Erythroblast (primary cell): ENCODE measurements around the gene CDH11.

Experiments used
- DNase-seq, 2 experiments: peaks; one replicate each; lab custom pipeline; 2025; lab: John Stamatoyannopoulos, UW
- GATA1 ChIP-seq: IDR thresholded peaks from 2 replicates; pipeline ENCODE4 v1.6.1; 2011; ENCODE audit warnings: low read depth, mild to moderate bottlenecking, control low read depth, low read length, moderate library complexity
- POLR2A ChIP-seq: IDR thresholded peaks from 2 replicates; pipeline ENCODE4 v1.6.1; 2011; ENCODE audit warnings: mild to moderate bottlenecking, low read length

The CDH11 gene

GRCh38 chr16:64977206-64977920 is 144.5 kb downstream of the CDH11 start:
- DNase-seq: no peak
- TF ChIP-seq GATA1 (no peak), POLR2A (no peak)

GRCh38 chr16:64975821-64976220 is 146.0 kb downstream of the CDH11 start:
- TF ChIP-seq GATA1 (no peak), POLR2A (no peak)
- DNase-seq: no peak

DNA sequence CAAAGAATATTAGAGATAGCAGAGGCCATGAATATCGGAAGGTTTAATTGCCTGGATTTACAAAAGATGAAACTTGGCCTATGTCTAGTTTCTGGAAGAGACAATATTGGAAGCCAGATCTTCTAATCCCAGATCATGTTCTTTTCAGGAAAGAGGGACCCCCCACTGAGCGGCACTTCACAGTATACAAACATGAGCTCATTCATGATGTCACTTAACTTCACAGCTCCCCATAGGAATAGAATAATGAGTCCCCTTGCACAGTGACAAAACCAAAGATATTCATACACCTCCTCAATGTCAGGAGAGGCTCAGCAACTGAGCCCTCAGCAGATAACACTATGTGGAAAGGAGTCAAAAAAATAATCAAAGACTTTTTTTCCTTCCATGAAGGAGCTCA is 147.5 kb downstream of the CDH11 start:
- no peak for DNase-seq
- no peak for TF ChIP-seq GATA1
- TF ChIP-seq POLR2A: no peak

- TF ChIP-seq POLR2A: no peak
- no peak for TF ChIP-seq GATA1
- DNase-seq: no peak
These were observed 148.7 kb downstream of the CDH11 start for GRCh38 chr16:64973171-64973570.

- TF ChIP-seq GATA1 (no peak), POLR2A (no peak)
- no peak for DNase-seq
These were observed 150.7 kb downstream of the CDH11 start for GRCh38 chr16:64971171-64971570.

- no peak for DNase-seq
- TF ChIP-seq POLR2A (no peak), GATA1 (no peak)
These were observed 152.6 kb downstream of the CDH11 start for GRCh38 chr16:64969221-64969620.

DNA sequence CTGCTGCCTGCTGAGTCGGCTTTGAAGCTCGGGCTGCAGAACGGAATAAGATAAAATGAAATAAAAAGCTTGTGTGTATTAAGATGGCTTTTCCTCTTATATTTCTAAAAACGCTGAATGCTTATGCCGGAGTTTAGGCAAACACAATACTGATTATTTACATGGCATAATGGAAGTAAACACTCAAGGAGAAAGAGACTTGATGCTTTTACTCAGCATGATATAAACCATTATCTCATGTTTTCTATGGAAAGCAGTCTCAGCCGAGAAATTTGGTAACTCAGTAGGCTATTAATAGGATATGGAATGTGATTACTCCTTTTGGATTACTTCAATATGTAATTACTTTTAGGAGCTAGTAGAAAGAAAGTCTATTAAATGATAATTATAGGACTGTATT is 153.3 kb downstream of the CDH11 start:
- TF ChIP-seq POLR2A (no peak), GATA1 (no peak)
- DNase-seq: no peak

DNA sequence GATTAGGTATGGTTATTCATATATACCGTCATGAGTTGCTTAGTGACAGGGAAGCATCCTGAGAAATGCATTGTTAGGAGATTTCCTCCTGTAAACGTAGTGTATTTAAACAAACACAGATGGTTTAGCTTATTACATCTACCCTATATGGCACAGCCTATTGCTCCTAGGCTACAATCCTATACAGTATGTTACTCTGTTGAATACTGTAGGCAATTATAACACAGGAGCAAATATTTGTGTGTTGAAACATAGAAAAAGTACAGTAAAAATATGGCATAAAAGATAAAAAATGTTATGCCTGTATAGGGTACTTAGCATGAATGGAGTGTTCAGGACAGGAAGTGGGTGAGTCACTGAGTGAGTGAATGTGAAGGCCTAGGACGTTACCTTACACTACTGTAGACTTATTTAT is 157.7 kb downstream of the CDH11 start:
- no peak for TF ChIP-seq POLR2A
- no peak for TF ChIP-seq GATA1
- no peak for DNase-seq

GRCh38 chr16:64962786-64963185 is 159.1 kb downstream of the CDH11 start:
- DNase-seq: no peak
- TF ChIP-seq GATA1: no peak
- TF ChIP-seq POLR2A: no peak

DNA sequence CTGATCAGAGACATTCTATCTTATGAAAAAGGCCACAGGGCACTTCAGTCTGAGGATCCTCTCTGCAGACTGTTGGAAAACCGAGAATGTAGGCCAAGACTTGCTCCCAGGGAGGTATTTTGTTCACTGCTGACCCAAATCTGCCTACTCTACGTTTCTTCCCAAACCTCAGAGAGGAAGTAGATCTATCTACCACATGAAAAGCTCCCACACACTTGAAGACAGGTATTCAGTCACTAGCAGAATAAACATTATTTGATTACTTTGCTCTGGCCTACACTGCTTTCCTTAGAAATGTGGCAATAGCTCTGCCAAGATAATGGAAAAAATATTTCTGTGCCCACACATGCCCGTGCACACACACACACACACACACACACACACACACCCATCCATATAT is 164.6 kb downstream of the CDH11 start:
- no peak for DNase-seq
- TF ChIP-seq GATA1 (no peak), POLR2A (no peak)

GRCh38 chr16:64952177-64952576 is 169.7 kb downstream of the CDH11 start:
- no peak for TF ChIP-seq POLR2A
- no peak for TF ChIP-seq GATA1
- DNase-seq: no peak

DNA sequence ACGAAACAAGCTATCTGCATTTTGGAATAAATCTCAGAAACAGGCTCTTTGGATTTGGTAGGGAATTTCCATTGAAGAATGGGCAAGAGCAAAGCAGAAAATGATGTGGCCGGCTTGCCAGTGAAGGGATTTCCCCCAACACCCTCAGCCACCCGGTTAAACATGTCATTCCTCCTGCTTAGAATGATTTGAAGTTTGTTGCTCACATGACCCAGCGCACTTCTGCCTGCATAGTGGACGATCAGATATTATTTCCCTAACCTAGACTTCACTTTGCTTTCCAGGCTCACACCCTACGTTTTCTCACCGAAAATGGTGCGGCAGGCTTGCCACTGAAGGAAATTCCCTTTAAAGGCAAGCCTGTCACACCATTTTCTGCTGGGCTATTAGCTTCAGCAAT is 170.7 kb downstream of the CDH11 start:
- TF ChIP-seq POLR2A (no peak), GATA1 (no peak)
- DNase-seq: no peak

GRCh38 chr16:64950731-64951130 is 171.1 kb downstream of the CDH11 start:
- no peak for DNase-seq
- TF ChIP-seq GATA1 (no peak), POLR2A (no peak)

DNA sequence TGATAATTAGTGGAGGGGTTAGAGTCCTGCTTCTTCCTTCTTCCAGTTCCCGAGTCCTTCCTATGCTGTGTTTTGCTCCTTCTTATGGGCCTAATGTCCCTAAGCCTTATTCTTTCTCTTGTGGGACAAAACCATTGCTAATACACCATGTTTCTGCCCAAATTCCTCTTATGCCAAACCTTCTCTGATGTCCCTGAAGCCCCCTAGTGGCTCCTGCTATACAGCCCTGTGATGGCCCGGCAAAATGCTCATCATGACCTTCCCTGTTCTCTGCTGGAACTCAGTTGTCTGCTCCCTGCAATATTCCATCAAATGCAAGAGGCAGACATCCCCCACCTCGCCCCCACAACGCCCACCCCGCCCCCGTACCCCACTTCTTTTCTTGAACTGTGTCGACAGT is 171.6 kb downstream of the CDH11 start:
- DNase-seq: no peak
- TF ChIP-seq POLR2A (no peak), GATA1 (no peak)

DNA sequence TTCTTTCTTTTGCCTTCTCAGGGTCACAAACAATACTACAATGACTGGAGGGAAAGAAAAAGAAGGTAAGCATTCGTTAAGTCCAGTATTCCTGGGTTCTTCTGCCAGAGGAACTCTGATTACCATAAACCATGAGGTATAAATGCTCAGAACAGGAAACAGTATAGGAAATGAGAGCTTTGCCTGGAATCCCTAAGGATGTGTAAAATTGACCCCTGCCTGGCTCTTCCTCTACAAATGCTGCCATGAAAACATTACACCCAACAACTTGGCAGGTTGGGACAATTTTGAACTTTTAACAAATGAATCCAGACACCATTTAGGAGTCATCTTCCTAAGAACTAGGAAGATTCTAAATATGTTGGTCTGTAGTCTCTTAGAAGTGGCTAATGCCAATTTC is 173.8 kb downstream of the CDH11 start:
- TF ChIP-seq GATA1 (no peak), POLR2A (no peak)
- DNase-seq: no peak
